HepG2 (cell line): Measurements from ENCODE around the gene ZNF440. TPM values are rescaled to one million over a fixed set of nuclear protein-coding genes. Genes with fewer than 3 reads are reported as not detected.
"Not testable (repeated sequence)": the region's sequence is repeated elsewhere in the genome, so short reads cannot be mapped to it uniquely, and the experiment has no call there.

Source experiments
- ATAC-seq: fragments of 200-7000 bp; cut with Tn5 transposase; 3 replicates; pipeline ENCODE4 v1.9.1; 2020; ENCODE audit warnings: mild to moderate bottlenecking, moderate library complexity
- BruUV-seq: library from RNA; stranded (reverse); fragments of 400-500 nt; replicated peaks from 2 replicates; lab custom pipeline; 2021; lab: Mats Ljungman, UMichigan
- CTCF ChIA-PET: fragments of 300-600 bp; formaldehyde crosslinking; extraction: SDS; loops from one replicate; lab custom pipeline; 2021; ENCODE audit warnings: low total read pairs, inconsistent platforms, low intra/inter-chr PET ratio; lab: Yijun Ruan, JAX
- POLR2A ChIA-PET: fragments of 350-600 bp; sonication (Branson Sonifier 250); formaldehyde crosslinking; loops from one replicate; lab custom pipeline; 2020; ENCODE audit warnings: antibody characterized with exemption, inconsistent platforms; lab: Yijun Ruan, JAX
- DNase-seq: peaks from one replicate; pipeline ENCODE4 v3.0.0-alpha.2; 2015; ENCODE audit warnings: low spot score
- FAIRE-seq: peaks from 3 replicates; lab custom pipeline; 2011; peaks lifted over from hg19 to GRCh38; lab: Jason Lieb, UNC
- H2AFZ ChIP-seq: one replicate; pipeline ENCODE4 v1.6.1; 2011; ENCODE audit warnings: low read length, inconsistent platforms
- H3K27ac ChIP-seq: fragments of 300-600 bp; 3 replicates; pipeline ENCODE4 v1.8.0; 2011; ENCODE audit warnings: mixed run types, mild to moderate bottlenecking, mixed read lengths, low read length, inconsistent platforms; ENCODE audit not compliant: insufficient read depth; ENCODE audit errors: extremely low read length
- H3K27me3 ChIP-seq, 2 experiments: fragments of 200-600 bp in 1 of 2; 2 replicates in 1 of 2; 3 replicates in 1 of 2; pipeline versions ENCODE4 v1.6.0 to v1.8.0; 2011; ENCODE audit warnings: low read length in 2 of 2, mild to moderate bottlenecking in 2 of 2, moderate library complexity in 2 of 2, inconsistent platforms in 1 of 2; ENCODE audit not compliant: insufficient read depth in 2 of 2, control insufficient read depth in 1 of 2
- H3K36me3 ChIP-seq, 2 experiments: fragments of 200-600 bp in 1 of 2; replicated peaks in 1 of 2; 2 replicates in 1 of 2; 3 replicates in 1 of 2; pipeline versions ENCODE4 v1.5.1 to v1.8.0; 2011; ENCODE audit warnings: low read length in 2 of 2, inconsistent platforms in 1 of 2; ENCODE audit not compliant: insufficient read depth in 2 of 2, control insufficient read depth in 1 of 2
- H3K4me1 ChIP-seq: 2 replicates; pipeline ENCODE4 v1.5.1; 2012; ENCODE audit warnings: low read length, inconsistent platforms; ENCODE audit not compliant: insufficient read depth
- H3K4me2 ChIP-seq: 2 replicates; pipeline ENCODE4 v1.6.0; 2011; ENCODE audit warnings: low read depth, low read length, inconsistent platforms
- H3K4me3 ChIP-seq, 3 experiments: fragments of 200-600 bp in 1 of 3; sonication (generic), shearing (Covaris generic) in 1 of 3; replicated peaks in 1 of 3; 2 replicates each; pipeline ENCODE4 v1.5.1; 2011 to 2016; ENCODE audit warnings: low read length in 3 of 3, inconsistent platforms in 2 of 3, low read depth in 2 of 3, mild to moderate bottlenecking in 2 of 3, control low read depth in 1 of 3, mixed read lengths in 1 of 3; ENCODE audit not compliant: insufficient read depth in 1 of 3
- H3K79me2 ChIP-seq: one replicate; pipeline ENCODE4 v1.6.1; 2011; ENCODE audit warnings: low read length, inconsistent platforms; ENCODE audit not compliant: insufficient read depth
- H3K9ac ChIP-seq: 2 replicates; pipeline ENCODE4 v1.6.0; 2011; ENCODE audit warnings: mild to moderate bottlenecking, low read depth, low read length, inconsistent platforms; ENCODE audit not compliant: insufficient read depth
- H3K9me3 ChIP-seq: 2 replicates; pipeline ENCODE4 v1.5.1; 2012; ENCODE audit warnings: mild to moderate bottlenecking, low read length
- H4K20me1 ChIP-seq: 2 replicates; pipeline ENCODE4 v1.6.0; 2011; ENCODE audit warnings: inconsistent platforms, mild to moderate bottlenecking, low read length, moderate library complexity; ENCODE audit not compliant: insufficient read depth
- HMG20A ChIP-seq: IDR thresholded peaks from 2 replicates; pipeline ENCODE4 v1.6.1; 2016; ENCODE audit warnings: borderline replicate concordance
- NKX3-1 ChIP-seq: sonication (generic); formaldehyde crosslinking; IDR thresholded peaks from 2 replicates; pipeline ENCODE4 v1.5.0; 2020; ENCODE audit warnings: missing genetic modification reagents
- PLRG1 ChIP-seq: fragments of 450-650 bp; conservative IDR thresholded peaks from 2 replicates; pipeline ENCODE4 v1.6.1; 2016
- SRF ChIP-seq: IDR thresholded peaks from 2 replicates; pipeline ENCODE4 v1.6.1; 2011; ENCODE audit warnings: mild to moderate bottlenecking, low read depth, low read length, moderate library complexity
- TSC22D2 ChIP-seq: sonication (generic); formaldehyde crosslinking; IDR thresholded peaks from 2 replicates; pipeline ENCODE4 v1.5.1; 2020; ENCODE audit warnings: missing genetic modification reagents, mild to moderate bottlenecking, borderline replicate concordance
- USF2 ChIP-seq, 2 experiments: sonication (generic) in 1 of 2; formaldehyde crosslinking in 1 of 2; IDR thresholded peaks; 2 replicates each; pipeline versions ENCODE4 v1.5.1 to v1.6.1; 2011 to 2020; ENCODE audit warnings: borderline replicate concordance in 1 of 2, low read depth in 1 of 2, low read length in 1 of 2, mild to moderate bottlenecking in 1 of 2, missing genetic modification reagents in 1 of 2, moderate library complexity in 1 of 2
- ZNF180 ChIP-seq: sonication (generic); formaldehyde crosslinking; IDR thresholded peaks from 2 replicates; pipeline ENCODE4 v1.4.0; 2020; ENCODE audit warnings: low read depth, missing genetic modification reagents, borderline replicate concordance
- ZNF431 ChIP-seq: sonication (generic); formaldehyde crosslinking; IDR thresholded peaks from 2 replicates; pipeline ENCODE4 v1.9.0; 2022; ENCODE audit warnings: missing genetic modification reagents, low read depth, mild to moderate bottlenecking, borderline replicate concordance
- ZNF468 ChIP-seq: sonication (generic); formaldehyde crosslinking; IDR thresholded peaks from 2 replicates; pipeline ENCODE4 v1.8.0; 2022; ENCODE audit warnings: mild to moderate bottlenecking, moderate library complexity, missing genetic modification reagents
- WGBS: methylation state at CpG from one replicate; pipeline ENCODE4 v1.1.6; 2017; ENCODE audit warnings: low lambda C conversion rate; 5-methylcytosine and 5-hydroxymethylcytosine counted together
- in situ Hi-C: cut with HindIII; loops from 2 replicates; pipeline ENCODE4 v1.10.0; 2017; ENCODE audit warnings: low pct_unique_long_range_greater_than_20kb; ENCODE audit not compliant: extremely low pct_ligation_motif_present
- intact Hi-C: fragments of 100-400 bp; cut with micrococcal nuclease; formaldehyde crosslinking; loops from one replicate; pipeline ENCODE4 v1.10.0; 2022; ENCODE audit not compliant: unreplicated experiment
- polyA plus RNA-seq, 8 experiments: library from polyadenylated mRNA; depleted of rRNA in 3 of 8; stranded (reverse) in 7 of 8; unstranded in 1 of 8; fragments of >200 nt; fragmentation: Illumina TruSeq in 4 of 8; extraction: Trizol in 4 of 8; gene quantifications; 2 replicates each; pipeline versions ENCODE4 v1.2.1 to v1.2.3, GENCODE V29; 2011 to 2016; ENCODE audit warnings: low read depth in 4 of 8, missing spikeins in 1 of 8, mixed read lengths in 1 of 8; ENCODE audit not compliant: insufficient read depth in 1 of 8
- total RNA-seq, 5 experiments: library from RNA; depleted of rRNA; stranded (reverse); fragments of >200 nt; fragmentation: Illumina TruSeq; extraction: Trizol; gene quantifications; 2 replicates each; pipeline ENCODE4 v1.2.3, GENCODE V29; 2016; ENCODE audit warnings: low read depth in 1 of 5
- TF ChIP-seq, protein P1 (sequence below), 2 experiments: fragments of 450-650 bp in 1 of 2; sonication (generic) in 1 of 2; formaldehyde crosslinking; IDR thresholded peaks; 2 replicates each; pipeline versions ENCODE4 v1.5.0 to v1.8.0; 2020 to 2022; ENCODE audit warnings: mild to moderate bottlenecking in 1 of 2, missing genetic modification reagents in 1 of 2
- TF ChIP-seq, protein P2 (sequence below): sonication (generic); formaldehyde crosslinking; IDR thresholded peaks from 2 replicates; pipeline ENCODE4 v1.4.0; 2020; ENCODE audit warnings: low read depth, mild to moderate bottlenecking, missing genetic modification reagents

ZNF440 gene
- total and polyA plus RNA-seq, 2 of the 13 experiments (the other 11 are each of a cell fraction or from before 2014, with no cell fraction given), result 2.7 to 12.4 TPM

DNA sequence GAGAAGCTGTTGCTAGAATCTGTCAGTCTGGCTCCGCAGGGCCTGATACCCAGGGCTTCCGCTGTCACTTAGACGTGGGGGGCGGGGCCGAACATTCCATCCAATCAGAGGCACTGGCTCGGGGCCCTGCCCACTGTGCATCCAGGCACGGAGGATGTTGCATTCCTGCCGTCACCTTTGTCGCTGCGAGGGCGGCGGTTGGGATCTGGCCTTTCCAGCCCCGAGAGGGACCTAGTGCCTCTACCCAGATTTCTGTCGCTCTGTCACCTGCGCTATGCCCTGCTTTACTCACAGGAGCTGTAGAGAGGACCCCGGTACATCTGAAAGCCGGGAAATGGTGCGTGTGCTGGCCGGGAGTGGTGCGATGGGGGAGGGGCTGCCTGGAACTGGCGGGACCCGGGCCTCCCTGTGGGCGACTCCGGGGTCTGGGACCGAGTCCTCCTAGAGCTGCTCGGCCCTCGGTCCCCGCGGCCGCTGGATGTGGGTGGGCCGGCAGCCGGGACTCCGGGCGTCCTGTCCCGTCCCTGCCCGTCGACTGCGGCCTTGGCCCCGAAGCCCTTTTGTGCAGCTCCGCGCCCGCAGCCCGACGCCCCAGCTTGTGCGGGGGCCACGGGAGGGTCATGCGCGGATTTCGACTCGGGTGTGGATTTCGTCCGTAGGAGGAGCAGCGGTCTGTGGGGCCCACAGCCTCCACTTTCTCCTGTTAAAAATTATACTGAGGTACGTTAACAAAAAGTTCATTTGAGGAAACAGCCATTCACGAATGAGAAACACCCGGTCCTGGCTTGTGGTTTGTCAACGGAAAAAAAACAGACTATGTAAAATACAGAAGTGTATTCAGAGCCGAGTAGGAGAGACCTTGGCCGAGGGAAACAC is 34.8 kb downstream of the ZNF440 start, which contains the start of gene ZNF439 (continued):
- no peak for TF ChIP-seq USF2 (IDR thresholded peaks at IDR 0.05; ENCODE audit: low read depth, low read length)
- TF ChIP-seq USF2 (CRISPR knock-in tag; IDR thresholded peaks at IDR 0.05; ENCODE audit: borderline replicate concordance), result no peak

- H3K79me2 ChIP-seq, H3K27me3 ChIP-seq, H3K27ac ChIP-seq, H4K20me1 ChIP-seq, H2AFZ ChIP-seq, FAIRE-seq, H3K36me3 ChIP-seq, H3K4me3 ChIP-seq, POLR2A ChIA-PET, CTCF ChIA-PET, H3K9me3 ChIP-seq, BruUV-seq, in situ Hi-C loops, H3K9ac ChIP-seq, intact Hi-C loops, H3K4me2 ChIP-seq, ATAC-seq, DNase-seq: not testable (repeated sequence)
- H3K4me1 ChIP-seq, result peaks cover 24% of the 10 kb centered on the region
- WGBS, result 94% methylated on average over 4 of the region's 4 CpGs
Observed at GRCh38 chr19:11850289-11850688, 36.2 kb downstream of the ZNF440 start.

DNA sequence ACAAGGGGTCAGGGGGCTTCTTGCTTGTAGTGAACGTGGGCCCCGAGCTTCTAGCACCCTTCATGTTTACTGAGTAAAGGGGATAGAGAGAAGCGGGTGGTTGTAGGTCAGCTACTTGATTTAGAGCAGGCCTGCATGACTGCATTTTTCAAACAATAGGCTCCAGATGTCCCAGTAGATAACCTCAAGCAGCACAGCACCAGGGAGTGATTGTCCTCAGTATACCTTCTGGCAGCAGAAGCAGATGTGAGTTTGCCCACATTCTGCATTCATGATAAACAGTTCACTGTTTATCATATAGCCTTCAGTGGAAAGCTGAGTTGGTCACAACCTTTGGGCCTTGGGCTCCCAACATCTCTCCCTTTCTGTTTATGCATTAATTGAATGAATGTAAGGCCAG is 39.3 kb downstream of the ZNF440 start:
- WGBS, result 84% methylated on average over 3 of the region's 3 CpGs
- Histone ChIP-seq H3K79me2 (no peaks in the 10 kb centered on the region), H3K27me3 (no peaks in the 10 kb centered on the region), H3K36me3 (no peaks in the 10 kb centered on the region), H3K27ac (no peak overlapping the region), H3K4me2 (no peak overlapping the region), H3K9ac (no peak overlapping the region), H2AFZ (no peak overlapping the region), H3K4me3 (no peak overlapping the region), H3K9me3 (no peaks in the 10 kb centered on the region), H3K4me1 (peaks cover 9% of the 10 kb centered on the region), H4K20me1 (no peaks in the 10 kb centered on the region)
- no peak for ATAC-seq
- no peak for FAIRE-seq
- ChIA-PET POLR2A (no interaction called here), CTCF (no interaction called here)
- no peak for DNase-seq
- no TSS peak for BruUV-seq
- intact Hi-C loops, result no loop called here
- in situ Hi-C loops, result no loop called here
- TF ChIP-seq PLRG1, result no peak
- no peak for TF ChIP-seq ZNF468 (CRISPR knock-in tag)
- no peak for TF ChIP-seq HMG20A (CRISPR knock-in tag)
- TF ChIP-seq, protein P1, sequence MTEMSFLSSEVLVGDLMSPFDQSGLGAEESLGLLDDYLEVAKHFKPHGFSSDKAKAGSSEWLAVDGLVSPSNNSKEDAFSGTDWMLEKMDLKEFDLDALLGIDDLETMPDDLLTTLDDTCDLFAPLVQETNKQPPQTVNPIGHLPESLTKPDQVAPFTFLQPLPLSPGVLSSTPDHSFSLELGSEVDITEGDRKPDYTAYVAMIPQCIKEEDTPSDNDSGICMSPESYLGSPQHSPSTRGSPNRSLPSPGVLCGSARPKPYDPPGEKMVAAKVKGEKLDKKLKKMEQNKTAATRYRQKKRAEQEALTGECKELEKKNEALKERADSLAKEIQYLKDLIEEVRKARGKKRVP (CRISPR knock-in tag; IDR thresholded peaks at IDR 0.05), result no peak
- no peak for TF ChIP-seq TSC22D2 (CRISPR knock-in tag)
- no peak for TF ChIP-seq ZNF180
- no peak for TF ChIP-seq ZNF431
- TF ChIP-seq SRF, result no peak
- TF ChIP-seq, protein P2, sequence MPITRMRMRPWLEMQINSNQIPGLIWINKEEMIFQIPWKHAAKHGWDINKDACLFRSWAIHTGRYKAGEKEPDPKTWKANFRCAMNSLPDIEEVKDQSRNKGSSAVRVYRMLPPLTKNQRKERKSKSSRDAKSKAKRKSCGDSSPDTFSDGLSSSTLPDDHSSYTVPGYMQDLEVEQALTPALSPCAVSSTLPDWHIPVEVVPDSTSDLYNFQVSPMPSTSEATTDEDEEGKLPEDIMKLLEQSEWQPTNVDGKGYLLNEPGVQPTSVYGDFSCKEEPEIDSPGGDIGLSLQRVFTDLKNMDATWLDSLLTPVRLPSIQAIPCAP, result no peak
- TF ChIP-seq NKX3-1 (CRISPR knock-in tag), result no peak
